GM12878 (cell line): Measurements from ENCODE around the gene PHF21B. TPM values are rescaled to one million over a fixed set of nuclear protein-coding genes. Genes with fewer than 3 reads are reported as not detected.

Experiments
- ATAC-seq: fragments of 200-7000 bp; cut with Tn5 transposase; 3 replicates; pipeline ENCODE4 v1.9.1; 2020; ENCODE audit warnings: mild to moderate bottlenecking, moderate library complexity
- BruUV-seq: library from RNA; stranded (reverse); fragments of 400-500 nt; replicated peaks from 2 replicates; lab custom pipeline; 2021; lab: Mats Ljungman, UMichigan
- CTCF ChIA-PET: fragments of 300-600 bp; sonication (Branson Sonifier 250); formaldehyde crosslinking; extraction: SDS; loops from one replicate; lab custom pipeline; 2021; ENCODE audit warnings: inconsistent platforms; lab: Yijun Ruan, JAX
- POLR2A ChIA-PET: fragments of 350-600 bp; formaldehyde crosslinking; extraction: SDS; loops from one replicate; lab custom pipeline; 2021; ENCODE audit warnings: inconsistent platforms; lab: Charles Lee
- RAD21 ChIA-PET: fragments of 300-600 bp; sonication (Branson Sonifier 250); formaldehyde crosslinking; loops from one replicate; lab custom pipeline; 2023; ENCODE audit warnings: antibody characterized with exemption; ENCODE audit not compliant: unreplicated experiment; lab: Charles Lee
- SMC1A ChIA-PET: fragments of 300-600 bp; sonication (Branson Sonifier 250); formaldehyde crosslinking; loops from one replicate; lab custom pipeline; 2023; ENCODE audit not compliant: unreplicated experiment, uncharacterized antibody; lab: Charles Lee
- DNase-seq: peaks from one replicate; pipeline ENCODE4 v3.0.0-alpha.2; 2011; ENCODE audit warnings: low read depth, low spot score
- FAIRE-seq: peaks from 3 replicates; lab custom pipeline; 2011; peaks lifted over from hg19 to GRCh38; lab: Jason Lieb, UNC
- H2AFZ ChIP-seq: 2 replicates; pipeline ENCODE4 v1.6.0; 2011; ENCODE audit warnings: low read depth, low read length, control low read depth; ENCODE audit not compliant: control insufficient read depth
- H3K27ac ChIP-seq: 2 replicates; pipeline ENCODE4 v1.5.1; 2011; ENCODE audit warnings: control low read depth; ENCODE audit not compliant: control insufficient read depth, insufficient read depth
- H3K27me3 ChIP-seq, 2 experiments: replicated peaks in 1 of 2; 2 replicates each; pipeline versions ENCODE4 v1.6.0 to v1.6.1; 2011; ENCODE audit warnings: low read length in 1 of 2; ENCODE audit not compliant: control insufficient read depth in 2 of 2, insufficient read depth in 2 of 2
- H3K36me3 ChIP-seq, 2 experiments: 2 replicates each; pipeline ENCODE4 v1.5.1; 2011; ENCODE audit warnings: low read length in 1 of 2; ENCODE audit not compliant: control insufficient read depth in 2 of 2, insufficient read depth in 2 of 2
- H3K4me1 ChIP-seq: 2 replicates; pipeline ENCODE4 v1.6.1; 2011; ENCODE audit warnings: mild to moderate bottlenecking, low read length, moderate library complexity, mixed read lengths; ENCODE audit not compliant: control insufficient read depth, insufficient read depth
- H3K4me2 ChIP-seq: 2 replicates; pipeline ENCODE4 v1.6.0; 2011; ENCODE audit warnings: control low read depth; ENCODE audit not compliant: control insufficient read depth, insufficient read depth
- H3K4me3 ChIP-seq: fragments of 200-600 bp; sonication (generic); 2 replicates; pipeline ENCODE4 v1.5.1; 2016
- H3K79me2 ChIP-seq: 2 replicates; pipeline ENCODE4 v1.6.0; 2011; ENCODE audit warnings: low read length; ENCODE audit not compliant: control insufficient read depth, insufficient read depth
- H3K9ac ChIP-seq: 2 replicates; pipeline ENCODE4 v1.8.0; 2011; ENCODE audit warnings: low read length, control low read depth, mixed read lengths; ENCODE audit not compliant: control insufficient read depth, insufficient read depth
- H3K9me3 ChIP-seq: replicated peaks from 3 replicates; pipeline ENCODE4 v1.5.1; 2011; ENCODE audit warnings: mild to moderate bottlenecking, low read length; ENCODE audit not compliant: control insufficient read depth, insufficient read depth
- H4K20me1 ChIP-seq: 2 replicates; pipeline ENCODE4 v1.6.0; 2011; ENCODE audit not compliant: control insufficient read depth, insufficient read depth
- ASH2L ChIP-seq: fragments of 300-600, 200-600 bp; sonication (generic); IDR thresholded peaks from 2 replicates; pipeline ENCODE4 v1.6.1; 2017; ENCODE audit warnings: low read depth, mild to moderate bottlenecking, borderline replicate concordance
- BCL11A ChIP-seq: IDR thresholded peaks from 2 replicates; pipeline ENCODE4 v1.6.1; 2011; ENCODE audit warnings: low read depth, low read length
- CREM ChIP-seq: IDR thresholded peaks from 2 replicates; pipeline ENCODE4 v1.6.1; 2014; ENCODE audit warnings: antibody characterized with exemption, low read depth
- KAT2A ChIP-seq: conservative IDR thresholded peaks from 2 replicates; pipeline ENCODE4 v1.6.1; 2011; ENCODE audit warnings: low read depth, low read length; ENCODE audit not compliant: control insufficient read depth
- KDM1A ChIP-seq: fragments of 200-600 bp; sonication (generic); IDR thresholded peaks from 2 replicates; pipeline ENCODE4 v1.6.1; 2016; ENCODE audit warnings: borderline replicate concordance
- NR2F1 ChIP-seq: fragments of 450-650 bp; conservative IDR thresholded peaks from 2 replicates; pipeline ENCODE4 v1.6.1; 2017; ENCODE audit warnings: mild to moderate bottlenecking
- PAX8 ChIP-seq: fragments of 450-650 bp; IDR thresholded peaks from 2 replicates; pipeline ENCODE4 v1.6.1; 2017; ENCODE audit warnings: mild to moderate bottlenecking, moderate library complexity
- STAT3 ChIP-seq: IDR thresholded peaks from 2 replicates; pipeline ENCODE4 v1.6.1; 2011; ENCODE audit warnings: low read depth, low read length, improper control_type of control experiment
- WRNIP1 ChIP-seq: IDR thresholded peaks from 2 replicates; pipeline ENCODE4 v1.6.1; 2011; ENCODE audit warnings: low read depth, low read length, improper control_type of control experiment, borderline replicate concordance
- YY1 ChIP-seq: IDR thresholded peaks from 2 replicates; pipeline ENCODE4 v1.6.1; 2011; ENCODE audit warnings: low read depth, mild to moderate bottlenecking, low read length
- WGBS: methylation state at CpG from one replicate; pipeline ENCODE4 v1.1.6; 2016; ENCODE audit warnings: low lambda C conversion rate; ENCODE audit not compliant: insufficient replicate concordance, insufficient coverage; ENCODE audit errors: missing lambda C conversion rate; 5-methylcytosine and 5-hydroxymethylcytosine counted together
- in situ Hi-C: fragments of 300-500 bp; cut with MboI; formaldehyde crosslinking; loops from 9 replicates; pipeline ENCODE4 v1.14.3; 2018; ENCODE audit warnings: mixed read lengths
- intact Hi-C: fragments of 100-400 bp; cut with micrococcal nuclease; formaldehyde crosslinking; loops from one replicate; pipeline ENCODE4 v1.14.2; 2022; ENCODE audit not compliant: unreplicated experiment
- polyA plus RNA-seq, 11 experiments: library from polyadenylated mRNA; depleted of rRNA in 4 of 11; unstranded in 6 of 11; stranded (reverse) in 5 of 11; fragments of >200 nt; fragmentation: Nextera tagmentation in 4 of 11; fragmentation: Illumina TruSeq in 1 of 11; extraction: Ambion mirVana in 4 of 11; extraction: Trizol in 1 of 11; gene quantifications; 1 replicate in 1 of 11; 2 replicates in 10 of 11; pipeline versions ENCODE4 v1.2.1 to v1.2.3, GENCODE V29; 2011 to 2016; ENCODE audit warnings: inconsistent platforms in 2 of 11, missing spikeins in 2 of 11, low read depth in 1 of 11
- total RNA-seq, 4 experiments: library from RNA; depleted of rRNA in 3 of 4; stranded (reverse); fragments of >200 nt in 3 of 4; fragmentation: Illumina TruSeq in 1 of 4; extraction: Trizol in 1 of 4; gene quantifications; 2 replicates each; pipeline versions ENCODE4 v1.2.1 to v1.2.3, GENCODE V29; 2013 to 2021
- TF ChIP-seq, protein P1 (sequence below): fragments of 450-650 bp; IDR thresholded peaks from 2 replicates; pipeline ENCODE4 v1.6.1; 2017; ENCODE audit warnings: mild to moderate bottlenecking
- TF ChIP-seq, protein P2 (sequence below): IDR thresholded peaks from 2 replicates; pipeline ENCODE4 v1.6.1; 2011; ENCODE audit warnings: low read depth, low read length, improper control_type of control experiment, borderline replicate concordance
- TF ChIP-seq, protein P3 (sequence below): fragments of 450-650 bp; IDR thresholded peaks from 2 replicates; pipeline ENCODE4 v1.6.1; 2017; ENCODE audit warnings: low read depth, mild to moderate bottlenecking, moderate library complexity

Gene PHF21B
- total and polyA plus RNA-seq, 10 of the 15 experiments (the other 5 are each of a cell fraction or from before 2014, with no cell fraction given) = 0.03 to 0.35 TPM; not detected in 8

DNA sequence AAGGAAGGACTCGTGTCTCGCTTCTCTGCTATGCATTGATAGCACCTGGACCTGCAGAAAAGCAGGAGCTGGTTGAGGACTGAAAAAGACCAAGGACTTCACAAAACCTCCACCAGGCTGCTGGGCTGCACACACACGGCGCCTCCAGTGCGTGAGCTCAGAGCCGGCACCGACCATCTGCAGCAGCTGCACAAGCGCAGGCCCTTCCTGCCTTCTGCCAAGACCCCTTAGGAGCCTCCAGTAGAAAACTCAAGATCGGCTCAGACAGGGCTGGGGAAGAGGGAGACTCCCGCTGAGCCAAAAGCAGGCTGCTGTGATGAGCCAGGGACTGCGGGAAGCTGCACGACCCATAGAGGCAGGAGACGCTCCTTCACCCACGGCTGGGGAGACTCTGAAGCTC, 70.9 kb downstream of the PHF21B start:
- no peak for DNase-seq
- no peaks in the 10 kb centered on the region for H3K9me3 ChIP-seq
- SMC1A ChIA-PET = no interaction called here
- no peak overlapping the region for H3K9ac ChIP-seq
- no peak for FAIRE-seq
- H4K20me1 ChIP-seq = no peaks in the 10 kb centered on the region
- H3K4me3 ChIP-seq = no peak overlapping the region
- H3K36me3 ChIP-seq = no peaks in the 10 kb centered on the region; a peak in 1 of 4 replicates
- WGBS = 49% methylated on average over 14 of the region's 14 CpGs
- H3K4me1 ChIP-seq = no peaks in the 10 kb centered on the region; the same call in 1 of the 2 replicates
- no peaks in the 10 kb centered on the region for H3K79me2 ChIP-seq
- no peak overlapping the region for H3K4me2 ChIP-seq
- CTCF ChIA-PET = interaction anchor here (0.6 kb wide), 1 partner anchor 1379 kb away, joined by 3 read pairs; no protein-coding TSS in a partner anchor
- H3K27me3 ChIP-seq = peaks cover 2 to 7% of the 10 kb centered on the region in 2 experiments; a peak in 3 of 4 replicates
- H3K27ac ChIP-seq = no peak overlapping the region
- ATAC-seq = no peak
- TF ChIP-seq BCL11A (no peak), PAX8 (no peak), NR2F1 (no peak), KDM1A (no peak), ASH2L (no peak), CREM (no peak), WRNIP1 (no peak)
- in situ Hi-C loops = no loop called here
- POLR2A ChIA-PET = no interaction called here
- intact Hi-C loops = no loop called here
- RAD21 ChIA-PET = no interaction called here
- no TSS peak for BruUV-seq
- H2AFZ ChIP-seq = no peak overlapping the region

DNA sequence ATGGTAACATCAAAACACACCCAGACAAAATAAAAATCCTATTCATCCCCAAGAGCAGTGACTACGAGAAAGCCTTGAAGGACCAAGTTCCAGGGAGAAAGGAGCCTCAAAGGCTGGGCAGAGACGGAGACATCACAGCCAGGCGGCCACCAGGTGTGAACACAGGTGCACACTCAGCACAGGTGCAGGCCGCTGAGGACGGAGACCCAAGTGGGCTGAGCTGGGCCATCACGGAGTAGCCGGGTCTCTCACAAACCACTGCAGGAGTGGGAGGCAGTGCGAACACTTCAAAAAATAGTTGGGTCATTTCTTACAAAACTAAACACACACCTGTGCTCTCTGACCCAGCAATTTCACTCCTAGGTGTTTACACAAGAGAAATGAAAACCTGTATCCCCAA, 72.6 kb downstream of the PHF21B start:
- H2AFZ ChIP-seq = no peak overlapping the region
- no peaks in the 10 kb centered on the region; the same call in 1 of the 2 replicates for H3K4me1 ChIP-seq
- SMC1A ChIA-PET = no interaction called here
- H3K79me2 ChIP-seq = no peaks in the 10 kb centered on the region
- RAD21 ChIA-PET = no interaction called here
- ATAC-seq (no peak), DNase-seq (no peak), FAIRE-seq (no peak)
- no peaks in the 10 kb centered on the region for H4K20me1 ChIP-seq
- CTCF ChIA-PET = interaction anchor here (0.7 kb wide), 1 partner anchor 31 kb away, joined by 4 read pairs; no protein-coding TSS in a partner anchor
- no TSS peak for BruUV-seq
- no peak overlapping the region for H3K4me2 ChIP-seq
- H3K9ac ChIP-seq = no peak overlapping the region
- H3K36me3 ChIP-seq = no peaks in the 10 kb centered on the region
- no peaks in the 10 kb centered on the region for H3K9me3 ChIP-seq
- POLR2A ChIA-PET = no interaction called here
- H3K27me3 ChIP-seq = peaks cover 2 to 7% of the 10 kb centered on the region in 2 experiments; a peak in 3 of 4 replicates
- H3K4me3 ChIP-seq = no peak overlapping the region
- WGBS = 43% methylated on average over 8 of the region's 8 CpGs
- H3K27ac ChIP-seq = no peak overlapping the region
- in situ Hi-C loops = no loop called here
- intact Hi-C loops = no loop called here
- no peak for TF ChIP-seq YY1
- TF ChIP-seq KAT2A = no peak
- TF ChIP-seq, protein P1, sequence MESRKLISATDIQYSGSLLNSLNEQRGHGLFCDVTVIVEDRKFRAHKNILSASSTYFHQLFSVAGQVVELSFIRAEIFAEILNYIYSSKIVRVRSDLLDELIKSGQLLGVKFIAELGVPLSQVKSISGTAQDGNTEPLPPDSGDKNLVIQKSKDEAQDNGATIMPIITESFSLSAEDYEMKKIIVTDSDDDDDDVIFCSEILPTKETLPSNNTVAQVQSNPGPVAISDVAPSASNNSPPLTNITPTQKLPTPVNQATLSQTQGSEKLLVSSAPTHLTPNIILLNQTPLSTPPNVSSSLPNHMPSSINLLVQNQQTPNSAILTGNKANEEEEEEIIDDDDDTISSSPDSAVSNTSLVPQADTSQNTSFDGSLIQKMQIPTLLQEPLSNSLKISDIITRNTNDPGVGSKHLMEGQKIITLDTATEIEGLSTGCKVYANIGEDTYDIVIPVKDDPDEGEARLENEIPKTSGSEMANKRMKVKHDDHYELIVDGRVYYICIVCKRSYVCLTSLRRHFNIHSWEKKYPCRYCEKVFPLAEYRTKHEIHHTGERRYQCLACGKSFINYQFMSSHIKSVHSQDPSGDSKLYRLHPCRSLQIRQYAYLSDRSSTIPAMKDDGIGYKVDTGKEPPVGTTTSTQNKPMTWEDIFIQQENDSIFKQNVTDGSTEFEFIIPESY = no peak
- TF ChIP-seq, protein P2, sequence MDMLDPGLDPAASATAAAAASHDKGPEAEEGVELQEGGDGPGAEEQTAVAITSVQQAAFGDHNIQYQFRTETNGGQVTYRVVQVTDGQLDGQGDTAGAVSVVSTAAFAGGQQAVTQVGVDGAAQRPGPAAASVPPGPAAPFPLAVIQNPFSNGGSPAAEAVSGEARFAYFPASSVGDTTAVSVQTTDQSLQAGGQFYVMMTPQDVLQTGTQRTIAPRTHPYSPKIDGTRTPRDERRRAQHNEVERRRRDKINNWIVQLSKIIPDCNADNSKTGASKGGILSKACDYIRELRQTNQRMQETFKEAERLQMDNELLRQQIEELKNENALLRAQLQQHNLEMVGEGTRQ = no peak
- TF ChIP-seq STAT3 = no peak
- TF ChIP-seq, protein P3, sequence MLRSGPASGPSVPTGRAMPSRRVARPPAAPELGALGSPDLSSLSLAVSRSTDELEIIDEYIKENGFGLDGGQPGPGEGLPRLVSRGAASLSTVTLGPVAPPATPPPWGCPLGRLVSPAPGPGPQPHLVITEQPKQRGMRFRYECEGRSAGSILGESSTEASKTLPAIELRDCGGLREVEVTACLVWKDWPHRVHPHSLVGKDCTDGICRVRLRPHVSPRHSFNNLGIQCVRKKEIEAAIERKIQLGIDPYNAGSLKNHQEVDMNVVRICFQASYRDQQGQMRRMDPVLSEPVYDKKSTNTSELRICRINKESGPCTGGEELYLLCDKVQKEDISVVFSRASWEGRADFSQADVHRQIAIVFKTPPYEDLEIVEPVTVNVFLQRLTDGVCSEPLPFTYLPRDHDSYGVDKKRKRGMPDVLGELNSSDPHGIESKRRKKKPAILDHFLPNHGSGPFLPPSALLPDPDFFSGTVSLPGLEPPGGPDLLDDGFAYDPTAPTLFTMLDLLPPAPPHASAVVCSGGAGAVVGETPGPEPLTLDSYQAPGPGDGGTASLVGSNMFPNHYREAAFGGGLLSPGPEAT = no peak
- no peak for TF ChIP-seq KDM1A
